ENCODE measurements around the gene PCA3.

The PCA3 gene

GRCh38 chr9:76818271-76818670, 54.0 kb downstream of the PCA3 start:
- Histone ChIP-seq H3F3A (ENCODE audit: insufficient read depth) (no peaks in the 10 kb centered on the region), H3K4me2 (ENCODE audit: low read depth, low read length, poor library complexity, severe bottlenecking) (no peak overlapping the region), H2AFZ (ENCODE audit: low read depth, low read length, severe bottlenecking) (no peak overlapping the region), H3K9me3 (ENCODE audit: insufficient read depth, low read length) (no peaks in the 10 kb centered on the region), H3K9me2 (replicated peaks; ENCODE audit: insufficient read depth, low read length) (no peaks in the 10 kb centered on the region), H3K27ac (ENCODE audit: low read depth, low read length) (no peak overlapping the region), H3K36me3 (ENCODE audit: low read length) (no peaks in the 10 kb centered on the region), H3K27me3 (ENCODE audit: low read length) (peaks cover 2% of the 10 kb centered on the region; the same call in 1 of the 2 replicates), H4K20me1 (ENCODE audit: low read depth, low read length) (no peaks in the 10 kb centered on the region), H3K9ac (ENCODE audit: low read length) (no peak overlapping the region), H3K79me2 (ENCODE audit: insufficient read depth, low read length) (no peaks in the 10 kb centered on the region), H3K4me3 (ENCODE audit: insufficient read depth, low read length, poor library complexity, severe bottlenecking) (no peak overlapping the region)
- TF ChIP-seq EZH2phosphoT487 (conservative IDR thresholded peaks at IDR 0.05; ENCODE audit: low read length), result no peak
- TF ChIP-seq, protein P1, sequence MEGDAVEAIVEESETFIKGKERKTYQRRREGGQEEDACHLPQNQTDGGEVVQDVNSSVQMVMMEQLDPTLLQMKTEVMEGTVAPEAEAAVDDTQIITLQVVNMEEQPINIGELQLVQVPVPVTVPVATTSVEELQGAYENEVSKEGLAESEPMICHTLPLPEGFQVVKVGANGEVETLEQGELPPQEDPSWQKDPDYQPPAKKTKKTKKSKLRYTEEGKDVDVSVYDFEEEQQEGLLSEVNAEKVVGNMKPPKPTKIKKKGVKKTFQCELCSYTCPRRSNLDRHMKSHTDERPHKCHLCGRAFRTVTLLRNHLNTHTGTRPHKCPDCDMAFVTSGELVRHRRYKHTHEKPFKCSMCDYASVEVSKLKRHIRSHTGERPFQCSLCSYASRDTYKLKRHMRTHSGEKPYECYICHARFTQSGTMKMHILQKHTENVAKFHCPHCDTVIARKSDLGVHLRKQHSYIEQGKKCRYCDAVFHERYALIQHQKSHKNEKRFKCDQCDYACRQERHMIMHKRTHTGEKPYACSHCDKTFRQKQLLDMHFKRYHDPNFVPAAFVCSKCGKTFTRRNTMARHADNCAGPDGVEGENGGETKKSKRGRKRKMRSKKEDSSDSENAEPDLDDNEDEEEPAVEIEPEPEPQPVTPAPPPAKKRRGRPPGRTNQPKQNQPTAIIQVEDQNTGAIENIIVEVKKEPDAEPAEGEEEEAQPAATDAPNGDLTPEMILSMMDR (IDR thresholded peaks at IDR 0.05; ENCODE audit: insufficient read depth, low read length, poor library complexity, severe bottlenecking), result no peak

DNA sequence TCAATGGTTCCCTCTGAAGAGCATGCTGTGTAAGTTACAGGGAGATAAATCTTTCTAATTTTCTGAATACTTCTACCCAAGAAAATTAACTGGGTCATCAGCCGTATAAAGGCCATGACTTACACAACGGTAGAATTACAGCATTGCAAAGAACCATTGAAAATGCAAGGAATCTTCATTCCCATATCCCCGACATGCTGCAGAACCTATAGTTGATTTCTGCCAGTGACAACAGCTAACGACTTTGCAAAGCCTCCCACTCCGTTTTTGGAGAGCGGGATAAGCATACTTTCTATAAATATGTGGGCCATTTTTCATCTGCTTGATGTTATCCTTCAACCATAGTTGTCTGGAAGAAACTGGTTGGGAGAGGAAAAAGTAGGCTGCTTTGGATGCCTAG, 56.2 kb downstream of the PCA3 start:
- Histone ChIP-seq H3K4me2 (ENCODE audit: low read depth, low read length, poor library complexity, severe bottlenecking) (no peak overlapping the region), H3K9ac (ENCODE audit: low read length) (no peak overlapping the region), H4K20me1 (ENCODE audit: low read depth, low read length) (no peaks in the 10 kb centered on the region), H2AFZ (ENCODE audit: low read depth, low read length, severe bottlenecking) (no peak overlapping the region), H3K27ac (ENCODE audit: low read depth, low read length) (no peak overlapping the region), H3K27me3 (ENCODE audit: low read length) (peaks cover 2% of the 10 kb centered on the region; the same call in 1 of the 2 replicates), H3F3A (ENCODE audit: insufficient read depth) (no peaks in the 10 kb centered on the region), H3K36me3 (ENCODE audit: low read length) (no peaks in the 10 kb centered on the region), H3K79me2 (ENCODE audit: insufficient read depth, low read length) (no peaks in the 10 kb centered on the region), H3K4me3 (ENCODE audit: insufficient read depth, low read length, poor library complexity, severe bottlenecking) (no peak overlapping the region), H3K9me3 (ENCODE audit: insufficient read depth, low read length) (no peaks in the 10 kb centered on the region), H3K9me2 (replicated peaks; ENCODE audit: insufficient read depth, low read length) (no peaks in the 10 kb centered on the region)
- no peak for TF ChIP-seq EZH2phosphoT487 (conservative IDR thresholded peaks at IDR 0.05; ENCODE audit: low read length)
- TF ChIP-seq, protein P1 (IDR thresholded peaks at IDR 0.05; ENCODE audit: insufficient read depth, low read length, poor library complexity, severe bottlenecking), result no peak

DNA sequence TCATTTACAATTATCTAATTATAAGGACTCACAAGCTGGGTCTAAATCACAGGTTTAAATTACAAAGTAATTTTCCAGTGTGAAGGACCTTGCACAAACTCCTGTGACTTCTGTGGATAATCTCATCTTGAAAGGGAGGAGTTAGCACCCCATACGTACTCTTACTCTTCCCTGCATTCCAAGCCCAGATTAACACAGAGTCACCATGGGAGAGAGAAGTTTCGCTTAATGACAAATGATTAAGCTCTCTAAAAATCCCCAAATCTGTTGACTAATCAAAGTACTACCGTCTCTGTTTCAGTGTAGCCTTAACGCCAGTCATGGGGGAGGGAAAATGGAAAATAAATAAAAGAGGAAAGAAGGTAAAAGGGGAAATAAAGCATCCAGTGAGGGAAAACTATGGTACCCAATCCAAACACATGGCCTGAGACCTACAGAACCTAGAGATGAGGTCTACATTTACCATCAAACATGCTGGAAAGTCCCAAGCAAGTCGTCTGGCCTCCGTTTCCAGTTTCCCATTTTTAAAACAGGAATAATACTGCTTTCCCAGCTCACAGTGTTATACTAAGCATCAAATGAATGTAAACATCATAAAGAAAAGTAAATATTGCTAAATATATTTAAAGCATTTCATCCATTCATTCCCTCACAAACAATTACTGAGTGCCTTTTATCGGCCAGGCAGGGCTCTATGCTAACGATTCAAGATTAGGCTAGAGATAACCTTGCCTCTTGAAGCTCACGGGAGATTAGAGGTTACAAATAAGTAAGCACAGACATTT, 63.2 kb downstream of the PCA3 start:
- H3K4me2 ChIP-seq (ENCODE audit: low read depth, low read length, poor library complexity, severe bottlenecking), result no peak overlapping the region
- no peaks in the 10 kb centered on the region for H4K20me1 ChIP-seq (ENCODE audit: low read depth, low read length)
- H3K4me3 ChIP-seq (ENCODE audit: insufficient read depth, low read length, poor library complexity, severe bottlenecking), result no peak overlapping the region
- no peaks in the 10 kb centered on the region for H3K79me2 ChIP-seq (ENCODE audit: insufficient read depth, low read length)
- no peak for TF ChIP-seq EZH2phosphoT487 (conservative IDR thresholded peaks at IDR 0.05; ENCODE audit: low read length)
- TF ChIP-seq, protein P1 (IDR thresholded peaks at IDR 0.05; ENCODE audit: insufficient read depth, low read length, poor library complexity, severe bottlenecking), result no peak
- H3K27ac ChIP-seq (ENCODE audit: low read depth, low read length), result no peak overlapping the region
- H3K9me2 ChIP-seq (replicated peaks; ENCODE audit: insufficient read depth, low read length), result no peaks in the 10 kb centered on the region
- H3K36me3 ChIP-seq (ENCODE audit: low read length), result no peaks in the 10 kb centered on the region
- H3K27me3 ChIP-seq (ENCODE audit: low read length), result no peaks in the 10 kb centered on the region
- no peaks in the 10 kb centered on the region for H3F3A ChIP-seq (ENCODE audit: insufficient read depth)
- H2AFZ ChIP-seq (ENCODE audit: low read depth, low read length, severe bottlenecking), result no peak overlapping the region
- H3K9me3 ChIP-seq (ENCODE audit: insufficient read depth, low read length), result no peaks in the 10 kb centered on the region
- no peak overlapping the region for H3K9ac ChIP-seq (ENCODE audit: low read length)

Data from SU-DHL-6 (cell line).